K562 (cell line): ENCODE data around the gene CCDC187. TPM values are rescaled to one million over a fixed set of nuclear protein-coding genes. Genes with fewer than 3 reads are reported as not detected.

Experiments
- ATAC-seq: fragments of 200-7000 bp; cut with Tn5 transposase; 3 replicates; pipeline ENCODE4 v1.9.1; 2020; ENCODE audit warnings: moderate library complexity
- BruUV-seq: library from RNA; stranded (reverse); fragments of 400-500 nt; replicated peaks from 2 replicates; lab custom pipeline; 2021; lab: Mats Ljungman, UMichigan
- CTCF ChIA-PET: fragments of 300-600 bp; formaldehyde crosslinking; extraction: SDS; loops from one replicate; lab custom pipeline; 2021; ENCODE audit warnings: low intra/inter-chr PET ratio; lab: Yijun Ruan, JAX
- POLR2A ChIA-PET: fragments of 300-600, 350-650 bp; sonication (Branson Sonifier 250); formaldehyde crosslinking; extraction: SDS; loops from one replicate; lab custom pipeline; 2021; ENCODE audit warnings: antibody characterized with exemption, inconsistent platforms; lab: Yijun Ruan, JAX
- DNase-seq, 4 experiments: peaks; one replicate each; pipeline versions ENCODE4 v3.0.0 to v3.0.0-alpha.2; 2011 to 2018; ENCODE audit warnings: low spot score in 3 of 4, mixed read lengths in 3 of 4; ENCODE audit errors: extremely low read depth in 1 of 4
- FAIRE-seq: peaks from 2 replicates; lab custom pipeline; 2011; peaks lifted over from hg19 to GRCh38; lab: Jason Lieb, UNC
- H2AFZ ChIP-seq: 2 replicates; pipeline ENCODE4 v1.6.0; 2011; ENCODE audit warnings: low read depth, low read length, control low read depth, inconsistent platforms
- H3K27ac ChIP-seq: fragments of 200-600 bp; 3 replicates; pipeline ENCODE4 v1.8.0; 2011; ENCODE audit warnings: low read depth, mild to moderate bottlenecking, control low read depth, inconsistent platforms, low read length, moderate library complexity, mixed read lengths; ENCODE audit errors: extremely low read depth
- H3K27me3 ChIP-seq, 2 experiments: fragments of 300-600 bp in 1 of 2; 2 replicates in 1 of 2; 3 replicates in 1 of 2; pipeline versions ENCODE4 v1.6.0 to v1.8.0; 2011; ENCODE audit warnings: inconsistent platforms in 2 of 2, low read length in 2 of 2, mild to moderate bottlenecking in 1 of 2, mixed read lengths in 1 of 2, moderate library complexity in 1 of 2; ENCODE audit not compliant: control insufficient read depth in 2 of 2, insufficient read depth in 2 of 2
- H3K36me3 ChIP-seq: fragments of 300-600 bp; 3 replicates; pipeline ENCODE4 v1.8.0; 2011; ENCODE audit warnings: mild to moderate bottlenecking, low read length, inconsistent platforms; ENCODE audit not compliant: control insufficient read depth, insufficient read depth
- H3K4me1 ChIP-seq, 2 experiments: fragments of 200-600 bp in 1 of 2; replicated peaks in 1 of 2; 2 replicates in 1 of 2; 3 replicates in 1 of 2; pipeline versions ENCODE4 v1.5.1 to v1.8.0; 2011; ENCODE audit warnings: inconsistent platforms in 2 of 2, low read length in 2 of 2, mild to moderate bottlenecking in 1 of 2, mixed read lengths in 1 of 2, moderate library complexity in 1 of 2; ENCODE audit not compliant: control insufficient read depth in 2 of 2, insufficient read depth in 2 of 2
- H3K4me2 ChIP-seq: 2 replicates; pipeline ENCODE4 v1.6.1; 2011; ENCODE audit warnings: low read length, control low read depth, inconsistent platforms, mixed read lengths; ENCODE audit not compliant: insufficient read depth
- H3K4me3 ChIP-seq: fragments of 200-600 bp; sonication (generic), shearing (Covaris generic); 2 replicates; pipeline ENCODE4 v1.5.1; 2016; ENCODE audit warnings: control low read depth, inconsistent platforms
- H3K79me2 ChIP-seq: fragments of 200-600 bp; 3 replicates; pipeline ENCODE4 v1.8.0; 2011; ENCODE audit warnings: low read length, inconsistent platforms; ENCODE audit not compliant: control insufficient read depth, insufficient read depth
- H3K9ac ChIP-seq, 2 experiments: 2 replicates each; pipeline versions ENCODE4 v1.6.0 to v1.6.1; 2011; ENCODE audit warnings: low read depth in 2 of 2, low read length in 2 of 2, control low read depth in 1 of 2, inconsistent platforms in 1 of 2, mild to moderate bottlenecking in 1 of 2, mixed read lengths in 1 of 2; ENCODE audit not compliant: insufficient read depth in 1 of 2
- H3K9me1 ChIP-seq: one replicate; pipeline ENCODE4 v1.6.0; 2011; ENCODE audit warnings: inconsistent platforms, mild to moderate bottlenecking, low read length, moderate library complexity; ENCODE audit not compliant: control insufficient read depth, insufficient read depth
- H3K9me3 ChIP-seq: replicated peaks from 2 replicates; pipeline ENCODE4 v1.5.1; 2011; ENCODE audit warnings: low read depth, low read length, inconsistent platforms; ENCODE audit not compliant: control insufficient read depth, insufficient read depth
- H4K20me1 ChIP-seq: replicated peaks from 2 replicates; pipeline ENCODE4 v1.6.1; 2011; ENCODE audit warnings: low read length, inconsistent platforms, mixed read lengths; ENCODE audit not compliant: control insufficient read depth, insufficient read depth
- CTBP1 ChIP-seq: fragments of 450-650 bp; IDR thresholded peaks from 2 replicates; pipeline ENCODE4 v1.6.1; 2016; ENCODE audit warnings: borderline replicate concordance
- TEAD2 ChIP-seq: fragments of 450-650 bp; IDR thresholded peaks from 2 replicates; pipeline ENCODE4 v1.6.1; 2016; ENCODE audit warnings: missing genetic modification characterization, control low read depth, missing compliant biosample characterization
- ZNF384 ChIP-seq: IDR thresholded peaks from 2 replicates; pipeline ENCODE4 v1.6.1; 2012; ENCODE audit warnings: low read depth, low read length, improper control_type of control experiment
- WGBS: fragments of 100-300 bp; shearing (Covaris generic); methylation state at CpG from one replicate; pipeline ENCODE4 v1.1.6; 2016; ENCODE audit warnings: low coverage, mixed read lengths; ENCODE audit not compliant: insufficient coverage; ENCODE audit errors: missing lambda C conversion rate; 5-methylcytosine and 5-hydroxymethylcytosine counted together
- in situ Hi-C: fragments of 300-500 bp; cut with MboI; formaldehyde crosslinking; loops from 4 replicates; pipeline ENCODE4 v1.15.0; 2018; ENCODE audit warnings: inconsistent platforms, mixed read lengths
- intact Hi-C: fragments of 100-400 bp; cut with micrococcal nuclease; formaldehyde crosslinking; loops from 2 replicates; pipeline ENCODE4 v1.14.2; 2022
- polyA plus RNA-seq, 8 experiments: library from polyadenylated mRNA; depleted of rRNA in 4 of 8; stranded (reverse) in 5 of 8; unstranded in 3 of 8; fragments of >200 nt; fragmentation: Nextera tagmentation in 2 of 8; fragmentation: Illumina TruSeq in 1 of 8; extraction: Ambion mirVana in 2 of 8; extraction: Trizol in 1 of 8; gene quantifications; 2 replicates each; pipeline versions ENCODE4 v1.2.1 to v1.2.3, GENCODE V29; 2011 to 2014; ENCODE audit warnings: inconsistent platforms in 1 of 8, missing spikeins in 1 of 8
- total RNA-seq, 7 experiments: library from RNA; depleted of rRNA in 6 of 7; stranded (reverse); fragments of >200 nt in 6 of 7; fragmentation: Illumina TruSeq in 2 of 7; extraction: Trizol in 2 of 7; gene quantifications; 2 replicates each; pipeline versions ENCODE4 v1.2.1 to v1.2.3, GENCODE V29; 2011 to 2021; ENCODE audit warnings: low replicate concordance in 1 of 7
- TF ChIP-seq, protein P1 (sequence below), 2 experiments: fragments of 450-650 bp in 1 of 2; sonication (generic) in 1 of 2; formaldehyde crosslinking in 1 of 2; IDR thresholded peaks in 1 of 2; conservative IDR thresholded peaks in 1 of 2; 2 replicates each; pipeline versions ENCODE4 v1.6.1 to v1.8.1; 2016 to 2023; ENCODE audit warnings: mild to moderate bottlenecking in 2 of 2, moderate library complexity in 2 of 2, inconsistent platforms in 1 of 2, missing genetic modification reagents in 1 of 2
- TF ChIP-seq, protein P2 (sequence below), 3 experiments: fragments of 200-800 bp in 1 of 3; fragments of 250-450 bp in 1 of 3; fragments of 450-650 bp in 1 of 3; sonication (Bioruptor Pico) in 1 of 3; sonication (Bioruptor generic) in 1 of 3; formaldehyde crosslinking in 1 of 3; IDR thresholded peaks; 2 replicates each; pipeline versions ENCODE4 v1.6.1 to v1.8.0; 2016 to 2022; ENCODE audit warnings: mild to moderate bottlenecking in 2 of 3, missing genetic modification characterization in 2 of 3, missing compliant biosample characterization in 1 of 3, moderate library complexity in 1 of 3

Gene CCDC187
- total and polyA plus RNA-seq, 9 of the 15 experiments (the other 6 are each of a cell fraction or from before 2014, with no cell fraction given): not detected

GRCh38 chr9:136336156-136336870 lies 32.4 kb upstream of the CCDC187 start:
- Histone ChIP-seq H2AFZ (no peak overlapping the region), H3K79me2 (no peaks in the 10 kb centered on the region), H3K27me3 (no peaks in the 10 kb centered on the region), H3K4me3 (no peak overlapping the region), H3K9me3 (no peaks in the 10 kb centered on the region), H3K4me1 (peaks cover 0 to 95% of the 10 kb centered on the region in 2 experiments; a peak in 2 of 5 replicates), H3K9ac (peak overlapping the region in 1 of 2 experiments; percentile 9; a peak in 1 of 4 replicates), H3K9me1 (peaks cover 3% of the 10 kb centered on the region), H3K36me3 (peaks cover 22% of the 10 kb centered on the region; the same call in 1 of the 3 replicates), H3K4me2 (no peak overlapping the region), H4K20me1 (no peaks in the 10 kb centered on the region), H3K27ac (no peak overlapping the region)
- POLR2A ChIA-PET: interaction anchor here (0.6 to 1.2 kb wide), 2 partner anchors 9 to 70 kb away, joined by 3 to 5 read pairs; partner anchors contain the start of gene GPSM1
- in situ Hi-C loops (loop anchor here (25.0 kb wide), 1 partner anchor 301 kb away; no protein-coding TSS in a partner anchor), intact Hi-C loops (no loop called here)
- no peak for ATAC-seq
- BruUV-seq: no TSS peak
- TF ChIP-seq ZNF384: no peak
- no peak for TF ChIP-seq CTBP1
- TF ChIP-seq, protein P1, sequence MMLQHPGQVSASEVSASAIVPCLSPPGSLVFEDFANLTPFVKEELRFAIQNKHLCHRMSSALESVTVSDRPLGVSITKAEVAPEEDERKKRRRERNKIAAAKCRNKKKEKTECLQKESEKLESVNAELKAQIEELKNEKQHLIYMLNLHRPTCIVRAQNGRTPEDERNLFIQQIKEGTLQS (IDR thresholded peaks at IDR 0.05): peak; percentile 31; the same call in 1 of the 2 replicates
- TF ChIP-seq, protein P1 (CRISPR knock-in tag; conservative IDR thresholded peaks at IDR 0.05): no peak
- TF ChIP-seq, protein P2, sequence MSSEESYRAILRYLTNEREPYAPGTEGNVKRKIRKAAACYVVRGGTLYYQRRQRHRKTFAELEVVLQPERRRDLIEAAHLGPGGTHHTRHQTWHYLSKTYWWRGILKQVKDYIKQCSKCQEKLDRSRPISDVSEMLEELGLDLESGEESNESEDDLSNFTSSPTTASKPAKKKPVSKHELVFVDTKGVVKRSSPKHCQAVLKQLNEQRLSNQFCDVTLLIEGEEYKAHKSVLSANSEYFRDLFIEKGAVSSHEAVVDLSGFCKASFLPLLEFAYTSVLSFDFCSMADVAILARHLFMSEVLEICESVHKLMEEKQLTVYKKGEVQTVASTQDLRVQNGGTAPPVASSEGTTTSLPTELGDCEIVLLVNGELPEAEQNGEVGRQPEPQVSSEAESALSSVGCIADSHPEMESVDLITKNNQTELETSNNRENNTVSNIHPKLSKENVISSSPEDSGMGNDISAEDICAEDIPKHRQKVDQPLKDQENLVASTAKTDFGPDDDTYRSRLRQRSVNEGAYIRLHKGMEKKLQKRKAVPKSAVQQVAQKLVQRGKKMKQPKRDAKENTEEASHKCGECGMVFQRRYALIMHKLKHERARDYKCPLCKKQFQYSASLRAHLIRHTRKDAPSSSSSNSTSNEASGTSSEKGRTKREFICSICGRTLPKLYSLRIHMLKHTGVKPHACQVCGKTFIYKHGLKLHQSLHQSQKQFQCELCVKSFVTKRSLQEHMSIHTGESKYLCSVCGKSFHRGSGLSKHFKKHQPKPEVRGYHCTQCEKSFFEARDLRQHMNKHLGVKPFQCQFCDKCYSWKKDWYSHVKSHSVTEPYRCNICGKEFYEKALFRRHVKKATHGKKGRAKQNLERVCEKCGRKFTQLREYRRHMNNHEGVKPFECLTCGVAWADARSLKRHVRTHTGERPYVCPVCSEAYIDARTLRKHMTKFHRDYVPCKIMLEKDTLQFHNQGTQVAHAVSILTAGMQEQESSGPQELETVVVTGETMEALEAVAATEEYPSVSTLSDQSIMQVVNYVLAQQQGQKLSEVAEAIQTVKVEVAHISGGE (CRISPR knock-in tag; IDR thresholded peaks at IDR 0.05): no peak
- TF ChIP-seq TEAD2: no peak
- no peak for FAIRE-seq
- CTCF ChIA-PET: no interaction called here
- peak in 2 of 4 experiments; percentile 40 to 44 for DNase-seq
- WGBS: 68% methylated on average over 16 of the region's 30 CpGs
